Epidermal melanocyte (primary cell): ENCODE measurements around the gene MRGPRX1.
"Not testable (repeated sequence)": the region's sequence is repeated elsewhere in the genome, so short reads cannot be mapped to it uniquely, and the experiment has no call there.

Experiments used
- DNase-seq: peaks from one replicate; pipeline ENCODE4 v3.0.0; 2011; ENCODE audit warnings: low spot score; ENCODE audit not compliant: insufficient read length

Gene MRGPRX1

DNA sequence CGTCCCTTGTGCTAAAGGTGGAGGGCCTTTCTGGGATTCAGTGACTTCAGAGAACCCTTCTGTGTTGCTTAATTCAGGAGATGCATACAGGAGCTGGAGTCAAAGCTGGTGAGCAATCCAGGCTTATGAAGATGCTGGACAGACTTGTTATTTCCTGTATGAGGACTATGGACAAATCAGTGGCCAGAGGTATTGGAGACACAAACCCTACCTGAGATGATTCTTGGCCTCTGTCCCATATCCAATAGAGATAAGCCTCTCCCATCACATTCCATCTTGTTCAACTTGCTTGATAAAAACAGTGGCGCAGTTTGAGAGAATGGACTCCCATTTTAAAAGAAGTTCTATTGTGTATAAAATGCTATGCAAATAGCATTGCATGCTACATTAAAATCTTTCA, at the start of gene MRGPRX1:
TSS of gene MRGPRX1 (minus strand) at position 101 of the 400 bp plus-strand sequence. CDS start 4,630 bp downstream, outside the sequence.
- DNase-seq, result no peak

DNA sequence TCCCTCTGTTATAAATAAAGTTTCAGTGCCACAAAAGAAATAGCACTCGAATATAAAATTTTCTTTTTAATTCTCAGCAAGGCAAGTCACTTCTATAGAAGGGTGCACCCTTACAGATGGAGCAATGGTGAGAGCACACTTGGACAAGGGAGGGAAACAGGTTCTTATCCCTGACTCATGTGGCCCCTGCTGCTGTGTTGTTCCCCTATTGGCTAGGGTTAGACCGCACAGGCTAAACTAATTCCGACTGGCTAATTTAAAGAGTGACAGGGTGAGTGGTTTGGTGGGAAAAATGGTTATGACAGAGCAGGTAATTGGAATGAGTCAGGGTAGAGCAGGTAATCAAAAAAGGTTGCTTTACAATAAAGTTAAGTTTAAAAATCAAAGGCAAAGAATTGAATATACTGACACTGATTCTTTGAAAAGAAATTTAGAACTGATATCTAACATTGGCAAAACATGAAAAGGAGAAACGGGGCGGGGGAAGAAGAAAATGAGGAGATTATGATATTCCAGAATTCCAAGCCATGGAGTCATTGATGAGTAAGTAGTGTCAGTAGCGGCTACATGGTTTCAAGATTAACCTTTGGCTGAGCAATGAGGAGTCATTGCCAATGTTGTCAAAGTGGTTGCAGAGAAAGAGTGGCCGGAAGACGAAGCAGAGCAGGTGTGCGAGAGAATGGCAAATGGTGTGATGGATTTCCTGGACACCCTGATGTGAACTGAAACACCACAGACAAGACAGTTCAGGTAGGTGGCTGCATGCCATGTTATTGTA, 48.4 kb upstream of the MRGPRX1 start:
- no peak for DNase-seq

DNA sequence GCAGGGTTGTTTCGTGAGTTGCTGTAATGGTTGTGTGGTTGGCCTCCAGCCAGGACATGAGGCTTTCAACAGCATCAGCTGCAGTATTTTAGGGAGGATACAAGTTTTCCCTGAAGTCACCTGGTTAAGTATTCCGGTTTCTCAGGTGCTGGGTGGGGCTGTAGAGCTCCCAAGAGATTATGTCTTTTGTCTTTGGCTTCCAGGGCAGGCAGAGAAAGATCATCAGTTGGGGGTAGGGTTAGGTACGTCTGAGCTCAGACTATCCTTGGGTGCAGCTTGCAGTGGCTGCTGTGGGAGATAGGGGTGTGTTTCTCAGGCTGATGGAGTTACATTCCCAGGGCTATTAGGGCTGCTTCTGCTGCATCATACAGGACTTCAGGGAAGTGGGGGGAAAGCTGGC, 47.5 kb upstream of the MRGPRX1 start:
- no peak for DNase-seq

DNA sequence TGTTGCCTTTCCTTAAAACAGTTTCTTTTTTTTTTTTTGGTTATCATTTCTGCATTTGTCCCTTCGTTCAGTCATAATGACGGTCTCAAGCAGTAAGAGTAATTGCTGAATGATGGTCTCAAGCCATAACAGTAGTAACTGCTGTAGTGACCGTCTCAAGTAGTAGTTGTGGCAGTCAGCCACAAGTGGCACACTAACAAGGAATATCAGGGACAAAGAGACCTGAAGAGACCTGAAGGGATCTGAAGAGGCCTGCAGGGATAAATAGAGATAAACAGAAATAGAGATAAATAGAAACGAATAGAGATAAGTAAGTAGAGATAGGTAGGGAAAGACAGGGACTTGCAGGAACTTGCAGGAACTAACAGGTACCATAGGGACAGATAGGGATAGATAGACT, 42.7 kb upstream of the MRGPRX1 start:
- DNase-seq, result no peak

DNA sequence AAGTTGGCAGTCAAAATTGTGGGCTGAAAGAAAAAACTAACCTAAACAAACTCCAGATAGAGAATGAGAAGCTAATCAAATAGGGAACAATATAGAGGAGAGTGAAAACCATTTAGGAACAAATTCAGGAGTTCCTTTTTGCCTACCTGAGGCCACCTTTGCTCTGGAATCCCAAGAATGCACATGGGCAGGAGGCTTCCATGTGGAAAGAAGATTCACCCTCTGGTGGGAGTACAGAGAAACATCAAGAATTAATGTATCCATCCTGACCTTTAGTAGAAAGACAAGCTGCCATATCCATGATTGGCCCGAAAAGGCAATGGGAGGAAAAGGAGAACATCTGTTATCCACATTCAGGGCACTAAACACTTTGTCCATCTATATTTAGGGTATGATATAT, 35.0 kb upstream of the MRGPRX1 start:
- DNase-seq, result no peak

DNA sequence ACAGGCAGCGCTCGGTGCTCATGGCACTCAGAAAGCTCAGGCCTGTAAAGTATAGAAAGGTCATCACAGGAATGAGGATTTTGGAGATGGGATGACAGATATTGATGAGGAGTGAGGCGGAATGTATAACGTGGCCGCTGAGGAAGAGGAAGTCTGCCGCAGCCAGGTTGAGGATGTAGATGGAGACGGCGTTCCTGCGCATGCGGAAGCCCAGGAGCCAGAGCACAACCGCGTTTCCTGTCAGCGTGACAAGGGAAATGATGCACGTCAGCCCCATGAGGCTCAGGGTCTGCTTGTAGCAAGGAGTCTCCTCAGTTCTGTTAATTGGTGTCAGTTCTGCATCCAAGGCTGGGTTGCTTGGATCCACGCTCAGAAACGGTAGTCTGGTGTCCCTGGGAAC, 33.1 kb upstream of the MRGPRX1 start:
- no peak for DNase-seq

DNA sequence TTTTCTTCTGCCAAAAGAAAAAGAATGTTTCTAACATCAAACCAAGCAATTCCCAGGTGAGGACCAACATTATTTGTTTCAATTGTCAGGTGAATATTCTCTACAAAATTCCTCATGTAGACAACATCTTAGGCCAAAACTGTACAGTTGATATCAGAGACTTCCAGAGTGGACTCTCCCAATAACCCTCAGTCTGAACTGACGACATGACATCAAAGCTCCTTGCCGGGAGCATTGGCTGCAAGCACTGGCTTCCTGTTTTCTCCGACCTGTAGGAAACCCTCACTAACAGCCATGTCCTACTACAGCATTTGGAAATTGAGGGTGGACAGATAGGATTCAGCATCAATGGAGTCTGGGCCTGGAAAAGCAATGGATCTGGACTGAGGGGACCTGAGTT, 30.5 kb upstream of the MRGPRX1 start:
- no peak for DNase-seq

DNA sequence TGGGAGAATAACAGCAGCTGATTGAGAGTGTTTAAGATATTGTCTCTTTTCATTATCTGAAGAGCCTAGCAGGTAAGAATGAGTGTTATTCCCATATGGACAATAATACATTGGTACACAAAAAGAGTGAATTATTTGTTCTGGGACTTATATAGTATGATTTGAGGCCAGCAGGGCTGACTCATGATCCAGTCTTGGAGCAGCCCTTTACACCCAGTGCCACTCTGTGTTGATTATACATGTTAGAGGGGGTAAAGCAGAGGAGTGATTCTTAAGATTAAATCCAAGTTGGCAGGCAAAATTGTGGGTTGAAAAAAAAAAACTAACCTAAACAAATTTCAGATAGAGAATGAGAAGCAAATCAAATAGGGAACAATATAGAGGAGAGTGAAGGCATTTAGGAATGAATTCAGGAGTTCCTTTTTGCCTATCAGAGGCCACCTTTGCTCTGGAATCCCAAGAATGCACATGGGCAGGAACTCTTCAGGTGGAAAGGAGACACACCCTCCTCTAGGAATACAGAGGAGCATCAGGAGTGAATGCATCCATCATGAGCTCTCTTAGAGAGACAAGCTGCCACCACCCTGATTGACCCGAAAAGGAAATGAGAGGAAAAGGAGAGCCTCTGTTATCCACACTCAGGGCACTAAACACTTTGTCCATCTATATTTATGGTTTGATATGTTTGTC, 19.2 kb upstream of the MRGPRX1 start:
- DNase-seq, result no peak

DNA sequence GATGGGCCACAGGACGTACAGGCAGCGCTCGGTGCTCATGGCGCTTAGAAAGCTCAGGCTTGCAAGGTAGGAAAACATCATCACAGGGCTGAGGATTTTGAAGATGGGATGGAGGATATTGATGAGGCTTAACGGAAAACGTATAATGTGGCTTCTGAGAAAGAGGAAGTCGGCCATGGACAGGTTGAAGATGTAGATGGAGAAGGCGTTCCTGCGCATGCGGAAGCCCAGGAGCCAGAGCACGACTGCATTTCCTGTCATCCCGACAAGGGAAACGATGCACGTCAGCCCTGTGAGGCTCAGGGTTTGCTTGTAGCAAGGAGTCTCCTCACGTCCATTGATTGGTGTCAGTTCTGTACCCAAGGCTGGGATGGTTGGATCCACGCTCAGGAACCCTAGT, 17.4 kb upstream of the MRGPRX1 start:
- no peak for DNase-seq

DNA sequence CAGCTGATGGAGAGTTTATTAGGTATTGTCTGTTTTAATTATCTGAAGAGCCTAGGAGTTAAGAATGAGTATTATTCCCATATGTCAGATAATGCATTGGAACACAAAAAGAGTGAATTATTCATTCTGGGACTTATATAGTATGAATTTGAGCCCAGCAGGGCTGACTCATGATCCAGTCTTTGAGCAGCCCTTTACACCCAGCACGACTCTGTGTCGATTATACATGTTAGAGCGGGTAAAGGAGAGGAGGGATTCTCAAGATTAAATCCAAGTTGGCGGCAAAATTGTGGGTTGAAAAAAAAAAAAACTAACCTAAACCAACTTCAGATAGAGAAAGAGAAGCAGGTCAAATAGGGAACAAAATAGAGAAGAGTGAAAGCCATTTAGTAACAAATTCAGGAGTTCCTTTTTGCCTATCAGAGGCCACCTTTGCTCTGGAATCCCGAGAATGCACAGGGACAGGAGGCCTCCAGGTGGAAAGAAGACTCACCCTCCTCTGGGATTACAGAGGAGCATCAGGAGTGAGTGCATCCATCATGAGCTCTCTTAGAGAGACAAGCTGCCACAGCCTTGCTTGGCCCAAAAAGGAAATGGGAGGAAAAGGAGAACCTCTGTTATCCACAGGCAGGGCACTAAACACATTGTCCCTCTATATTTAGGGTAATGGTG, 3.1 kb downstream of the MRGPRX1 start:
- no peak for DNase-seq

DNA sequence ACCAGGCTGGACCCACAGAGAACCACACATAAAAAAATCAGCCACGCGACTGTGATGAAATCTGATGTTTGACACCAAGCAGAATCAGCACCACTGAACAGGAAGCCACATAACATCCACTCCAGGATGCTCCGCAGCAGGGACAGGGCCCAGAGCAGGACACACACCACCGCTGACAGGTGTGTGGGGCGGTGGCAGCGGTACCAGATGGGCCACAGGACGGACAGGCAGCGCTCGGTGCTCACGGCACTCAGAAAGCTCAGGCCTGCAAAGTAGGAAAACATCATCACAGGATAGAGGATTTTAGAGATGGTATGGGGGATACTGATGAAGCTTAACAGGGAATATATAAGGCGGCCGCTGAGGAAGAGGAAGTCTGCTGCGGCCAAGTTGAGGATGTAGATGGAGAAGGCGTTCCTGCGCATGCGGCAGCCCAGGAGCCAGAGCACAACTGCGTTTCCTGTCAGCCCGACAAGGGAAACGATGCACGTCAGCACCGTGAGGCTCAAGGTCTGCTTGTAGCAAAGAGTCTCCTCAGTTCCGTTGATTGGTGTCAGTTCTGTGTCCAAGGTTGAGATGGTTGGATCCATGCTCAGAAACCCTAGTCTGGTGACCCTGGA, 4.9 kb downstream of the MRGPRX1 start:
- DNase-seq, result no peak

DNA sequence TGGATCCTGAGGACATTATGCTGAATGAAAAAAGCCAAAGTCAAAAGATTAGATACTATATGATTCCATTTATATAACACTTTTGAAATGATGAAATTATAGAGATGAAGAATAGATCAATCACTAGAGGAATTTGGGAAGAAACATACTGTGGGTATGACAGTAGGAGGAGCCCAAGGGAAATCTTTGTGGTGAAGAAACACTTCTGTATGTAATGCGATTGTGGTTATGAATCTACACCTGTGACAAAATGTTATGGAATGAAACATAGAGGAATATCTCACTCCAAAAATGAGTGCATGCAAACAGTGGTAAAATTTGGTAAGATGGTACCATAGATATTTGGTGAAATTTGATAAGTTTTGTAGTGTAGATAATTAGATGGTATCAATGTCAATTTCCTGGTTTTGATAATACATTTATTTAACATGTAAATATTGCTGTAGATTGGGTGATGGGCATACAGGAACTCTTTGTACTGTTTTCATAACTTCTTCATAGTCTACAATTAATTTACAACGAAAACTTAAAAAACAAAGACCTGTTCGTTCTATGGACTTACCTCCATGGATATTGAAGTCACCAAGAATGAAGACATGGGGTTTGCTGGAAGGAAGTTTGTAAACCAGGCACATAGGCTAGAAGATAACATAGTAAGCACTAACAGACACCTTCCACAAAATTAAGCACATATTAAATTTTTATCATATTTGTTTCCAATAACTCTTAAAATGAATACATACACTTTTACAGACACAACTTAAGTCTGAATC, 11.5 kb downstream of the MRGPRX1 start:
- DNase-seq, result no peak

DNA sequence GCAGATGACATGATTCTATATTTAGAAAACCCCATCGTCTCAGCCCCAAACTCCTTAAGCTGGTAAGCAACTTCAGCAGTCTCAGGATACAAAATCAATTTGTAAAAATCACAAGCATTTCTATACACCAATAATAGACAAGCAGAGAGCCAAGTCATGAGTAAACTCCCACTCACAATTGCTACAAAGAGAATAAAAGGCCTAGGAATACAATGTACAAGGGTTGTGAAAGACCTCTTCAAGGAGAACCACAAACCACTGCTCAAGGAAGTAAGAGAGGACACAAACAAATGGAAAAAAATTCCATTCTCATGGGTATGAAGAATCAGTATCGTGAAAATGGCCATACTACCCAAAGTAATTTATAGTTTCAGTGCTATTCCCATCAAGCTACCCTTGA, 13.8 kb downstream of the MRGPRX1 start:
- DNase-seq, result not testable (repeated sequence)

DNA sequence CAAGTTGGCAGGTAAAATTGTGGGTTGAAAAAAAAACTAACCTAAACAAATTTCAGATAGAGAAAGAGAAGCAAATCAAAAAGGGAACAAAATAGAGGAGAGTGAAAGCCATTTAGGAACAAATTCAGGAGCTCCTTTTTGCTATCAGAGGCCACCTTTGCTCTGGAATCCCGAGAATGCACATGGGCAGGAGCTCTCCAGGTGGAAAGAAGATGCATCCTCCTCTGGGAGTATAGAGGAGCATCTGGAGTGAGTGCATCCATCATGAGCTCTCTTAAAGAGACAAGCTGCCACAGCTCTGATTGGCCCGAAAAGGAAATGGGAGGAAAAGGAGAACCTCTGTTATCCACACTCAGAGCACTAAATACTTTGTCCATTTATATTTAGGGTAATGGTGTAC, 26.3 kb downstream of the MRGPRX1 start:
- DNase-seq, result no peak

DNA sequence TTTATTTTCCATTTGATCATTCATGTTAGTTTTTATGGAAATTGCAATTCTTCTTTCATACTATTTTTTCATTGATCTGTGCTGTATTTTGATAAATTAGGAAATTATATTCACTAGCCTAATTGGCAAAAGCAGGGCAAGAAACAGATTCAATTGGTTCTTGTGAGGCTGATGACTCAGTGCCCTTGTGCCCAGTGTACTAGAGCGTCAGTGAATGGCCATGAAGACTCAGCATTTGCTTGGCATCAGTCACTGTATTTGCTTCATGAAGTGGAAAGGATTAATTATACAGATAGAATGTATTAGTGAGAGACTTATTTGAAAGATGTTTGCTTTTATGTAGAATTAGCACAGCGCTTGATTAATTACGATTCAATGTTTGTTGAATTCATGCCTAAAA, 31.8 kb downstream of the MRGPRX1 start:
- no peak for DNase-seq

DNA sequence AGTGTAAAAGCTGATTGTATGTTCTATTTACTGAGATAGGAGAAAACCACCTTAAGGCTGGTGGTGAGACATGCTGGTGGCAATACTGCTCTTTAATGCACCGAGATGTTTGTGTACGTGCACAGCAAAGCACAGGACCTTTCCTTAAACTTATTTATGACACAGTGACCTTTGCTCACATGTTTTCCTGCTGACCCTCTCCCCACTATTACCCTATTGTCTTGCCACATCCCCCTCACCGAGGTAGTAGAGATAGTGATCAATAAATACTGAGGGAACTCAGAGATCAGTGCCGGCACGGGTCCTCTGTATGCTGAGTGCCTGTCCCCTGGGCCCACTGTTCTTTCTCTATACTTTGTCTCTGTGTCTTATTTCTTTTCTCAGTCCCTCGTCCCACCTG, 38.6 kb downstream of the MRGPRX1 start:
- not testable (repeated sequence) for DNase-seq

DNA sequence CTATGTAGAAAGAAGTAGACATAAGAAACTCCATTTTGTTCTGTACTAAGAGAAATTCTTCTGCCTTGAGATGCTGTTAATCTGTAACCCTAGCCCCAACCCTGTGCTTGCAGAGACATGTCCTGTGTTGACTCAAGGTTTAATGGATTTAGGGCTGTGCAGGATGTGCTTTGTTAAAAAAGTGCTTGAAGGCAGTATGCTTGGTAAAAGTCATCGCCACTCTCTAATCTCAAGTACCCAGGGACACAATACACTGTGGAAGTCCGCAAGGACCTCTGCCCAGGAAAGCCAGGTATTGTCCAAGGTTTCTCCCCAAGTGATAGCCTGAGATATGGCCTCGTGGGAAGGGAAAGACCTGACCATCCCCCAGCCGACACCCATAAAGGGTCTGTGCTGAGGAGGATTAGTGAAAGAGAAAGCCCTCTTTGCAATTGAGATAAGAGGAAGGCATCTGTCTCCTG, 39.0 kb downstream of the MRGPRX1 start:
- not testable (repeated sequence) for DNase-seq

DNA sequence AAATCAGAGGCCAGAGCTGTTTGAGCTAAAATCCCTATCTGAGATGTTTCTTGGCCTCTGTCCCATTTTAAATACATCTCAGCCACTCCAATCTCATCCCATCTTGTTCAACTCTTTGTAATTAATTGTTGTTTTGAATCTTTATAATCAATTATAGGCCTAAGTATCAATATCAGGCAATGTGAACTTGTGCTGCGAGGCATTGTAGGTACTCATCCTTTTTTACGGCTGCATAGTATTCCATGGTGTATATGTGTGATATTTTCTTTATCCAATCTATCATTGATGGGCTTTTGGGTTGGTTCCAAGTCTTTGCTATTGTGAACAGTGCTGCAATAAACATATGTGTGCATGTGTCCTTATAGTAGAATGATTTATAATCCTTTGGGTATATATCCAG, 47.5 kb downstream of the MRGPRX1 start:
- not testable (repeated sequence) for DNase-seq

DNA sequence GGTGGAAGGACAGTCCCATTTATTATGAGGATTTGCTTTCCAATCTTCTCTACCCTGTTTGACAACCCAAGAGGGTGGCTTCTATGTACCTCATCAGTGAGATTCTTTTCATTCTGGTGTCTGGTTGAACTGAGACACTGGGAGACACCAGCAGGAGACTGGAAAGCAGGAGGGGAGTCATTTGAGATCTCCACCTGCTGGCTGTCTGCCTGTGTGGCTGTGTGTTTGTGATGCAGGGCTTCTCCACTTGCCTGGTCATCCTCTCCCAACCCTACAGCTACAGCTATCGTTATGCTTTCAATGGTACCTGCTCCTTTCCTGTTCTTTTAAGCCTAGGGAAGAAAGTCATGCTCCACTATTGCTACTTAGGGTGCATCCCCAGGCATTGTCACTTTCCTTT, 48.6 kb downstream of the MRGPRX1 start:
- DNase-seq, result no peak
